Activated naive CD4-positive, alpha-beta T cell treated with anti-CD3 and anti-CD28 coated beads, Interleukin-2, amount 50 U/mL, for 72 hours (primary cell): ENCODE data around the gene WIF1. TPM values are rescaled to one million over a fixed set of nuclear protein-coding genes. Genes with fewer than 3 reads are reported as not detected.

Experiments used
- ATAC-seq, 2 donors: fragments of 150-1000 bp; cut with Tn5 transposase; 2 replicates each; pipeline ENCODE4 v1.10.0; 2021; ENCODE audit warnings: mild to moderate bottlenecking in 2 of 2, moderate library complexity in 2 of 2
- DNase-seq, 2 donors: peaks; one replicate each; pipeline ENCODE4 v3.0.0; 2021 to 2022; ENCODE audit warnings: low spot score in 2 of 2
- H3K27ac Mint-ChIP-seq, 2 donors: one replicate each; pipeline ENCODE4 v1.8.0; 2022; ENCODE audit warnings: mild to moderate bottlenecking in 2 of 2, mixed read lengths in 2 of 2
- H3K36me3 Mint-ChIP-seq, 2 donors: one replicate each; pipeline ENCODE4 v1.8.0; 2022; ENCODE audit warnings: mixed read lengths in 2 of 2
- H3K9me3 Mint-ChIP-seq, 2 donors: one replicate each; pipeline ENCODE4 v1.8.0; 2022; ENCODE audit warnings: mixed read lengths in 2 of 2
- total RNA-seq, 2 donors: library from RNA; stranded (reverse); gene quantifications; one replicate each; pipeline ENCODE4 v1.2.3, GENCODE V29; 2022

The WIF1 gene
- total RNA-seq, 2 donors from 2014 or later = not detected

DNA sequence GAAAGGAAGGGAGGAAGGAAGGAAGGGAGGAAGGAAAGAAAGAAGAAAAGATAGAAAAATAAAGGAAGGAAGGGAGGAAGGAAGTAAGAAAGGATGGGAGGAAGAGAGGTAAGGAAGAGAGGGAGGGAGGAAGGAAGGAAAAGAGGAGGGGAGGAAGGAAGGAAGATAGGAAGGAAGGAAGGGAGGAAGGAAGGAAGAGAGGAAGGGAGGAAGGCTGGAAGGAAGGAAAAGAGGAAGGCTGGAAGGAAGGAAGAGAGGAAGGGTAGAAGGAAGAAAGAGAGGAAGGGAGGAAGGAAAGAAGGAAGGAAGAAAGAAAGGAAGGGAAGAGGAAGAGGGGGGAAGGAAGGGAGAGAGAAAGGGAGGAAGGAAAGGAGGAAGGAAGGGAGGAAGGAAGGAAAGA, 12.8 kb upstream of the WIF1 start:
- Mint-ChIP-seq H3K36me3 (peaks cover 6 to 7% of the 10 kb centered on the region in 2 donors), H3K27ac (no peak overlapping the region), H3K9me3 (peaks cover 4 to 9% of the 10 kb centered on the region in 2 donors)
- no peak for ATAC-seq
- no peak for DNase-seq

DNA sequence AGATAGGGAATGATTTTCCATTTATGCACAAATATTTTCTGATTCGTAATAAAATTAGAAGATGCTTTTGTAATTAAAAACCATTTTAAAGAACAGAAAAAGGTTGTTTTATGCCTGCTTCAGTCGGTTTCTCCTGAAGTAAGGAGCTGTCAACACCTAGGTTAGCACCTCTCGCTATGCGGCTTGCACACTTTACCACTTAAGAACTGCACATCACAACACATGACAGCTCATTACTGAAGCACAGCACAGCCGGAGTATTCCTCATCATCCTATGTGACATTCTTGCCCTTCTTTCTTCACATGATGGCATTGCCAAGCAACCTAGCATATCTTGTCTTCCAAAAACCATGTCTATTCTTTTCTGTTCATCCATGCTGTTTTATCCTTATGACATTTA, 5.4 kb upstream of the WIF1 start:
- no peak for DNase-seq
- Mint-ChIP-seq H3K27ac (no peak overlapping the region), H3K9me3 (no peaks in the 10 kb centered on the region), H3K36me3 (no peaks in the 10 kb centered on the region)
- ATAC-seq = no peak

DNA sequence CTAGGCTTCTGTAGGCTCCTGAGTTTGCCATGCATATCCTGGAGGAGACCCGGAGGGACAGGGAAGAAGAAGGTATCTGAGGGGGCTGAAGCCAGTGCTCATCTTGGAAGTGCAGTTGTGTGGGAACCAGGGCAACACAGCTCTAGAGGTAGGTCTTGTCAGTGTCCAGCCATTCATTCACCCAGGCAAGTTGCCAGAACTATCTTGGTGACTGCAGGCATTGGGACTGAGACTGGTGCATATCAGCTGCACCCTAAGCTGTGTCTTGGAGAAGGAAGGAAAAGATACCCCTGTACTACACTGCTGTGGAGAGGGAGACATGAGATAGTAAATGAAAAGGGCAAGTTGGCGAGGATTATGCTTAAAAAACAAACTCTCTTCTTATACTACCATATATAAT, 4.9 kb upstream of the WIF1 start:
- H3K9me3 Mint-ChIP-seq = no peaks in the 10 kb centered on the region
- ATAC-seq (no peak), DNase-seq (no peak)
- no peak overlapping the region for H3K27ac Mint-ChIP-seq
- no peaks in the 10 kb centered on the region for H3K36me3 Mint-ChIP-seq

DNA sequence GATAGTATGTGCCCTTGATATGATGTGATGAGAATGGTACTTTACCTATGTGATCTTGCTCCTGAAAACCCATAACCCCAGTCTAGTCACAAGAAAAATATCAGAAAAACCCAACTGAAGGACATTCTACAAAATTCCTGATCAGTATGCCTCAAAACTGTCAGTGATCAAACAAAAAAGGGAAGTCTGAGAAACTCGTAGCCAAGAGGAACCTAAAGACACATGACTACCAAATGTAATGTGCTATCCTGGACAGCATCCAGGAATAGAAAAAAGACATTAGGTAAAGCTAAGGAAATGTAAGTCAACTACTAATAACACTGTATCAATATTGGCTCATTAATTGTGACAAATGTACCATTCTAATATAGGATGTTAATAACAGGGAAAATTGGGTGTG, 4.1 kb upstream of the WIF1 start:
- ATAC-seq = no peak
- H3K27ac Mint-ChIP-seq = no peak overlapping the region
- no peaks in the 10 kb centered on the region for H3K36me3 Mint-ChIP-seq

DNA sequence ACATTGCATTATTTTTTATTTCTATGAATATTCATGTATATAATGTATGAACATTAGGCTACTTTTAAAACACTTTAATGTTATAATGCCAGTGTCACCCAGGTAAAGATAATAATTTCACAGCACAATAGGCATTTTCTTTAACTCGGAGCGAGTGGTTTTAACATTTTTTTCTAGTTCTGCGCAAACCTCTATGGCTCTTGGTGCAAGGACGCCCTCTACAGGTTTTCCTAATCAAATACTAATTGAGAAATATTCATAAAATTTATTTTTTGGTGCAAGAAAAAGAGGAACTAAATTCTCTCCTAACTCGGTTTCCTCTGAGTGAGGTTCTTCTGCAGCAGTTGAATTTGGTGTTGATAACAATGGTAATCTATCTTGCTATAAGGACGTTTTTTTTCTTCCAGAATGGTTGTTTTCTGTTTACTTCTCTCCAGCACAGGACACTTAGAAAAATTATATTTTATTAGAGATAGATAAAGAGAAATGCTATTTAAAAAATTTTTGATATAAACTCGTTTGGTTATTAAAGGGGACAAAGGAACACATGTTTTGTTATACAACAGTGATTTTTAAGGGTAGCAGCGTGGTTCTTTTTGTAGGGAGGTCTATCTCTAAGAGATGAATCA, 2.4 kb upstream of the WIF1 start:
- ATAC-seq = no peak
- Mint-ChIP-seq H3K36me3 (no peaks in the 10 kb centered on the region), H3K27ac (no peak overlapping the region), H3K9me3 (no peaks in the 10 kb centered on the region)
- DNase-seq = peak in 1 of 2 donors; percentile 27

More for the DNA sequence above, 4.1 kb upstream of the WIF1 start:
- DNase-seq = no peak
- no peaks in the 10 kb centered on the region for H3K9me3 Mint-ChIP-seq

DNA sequence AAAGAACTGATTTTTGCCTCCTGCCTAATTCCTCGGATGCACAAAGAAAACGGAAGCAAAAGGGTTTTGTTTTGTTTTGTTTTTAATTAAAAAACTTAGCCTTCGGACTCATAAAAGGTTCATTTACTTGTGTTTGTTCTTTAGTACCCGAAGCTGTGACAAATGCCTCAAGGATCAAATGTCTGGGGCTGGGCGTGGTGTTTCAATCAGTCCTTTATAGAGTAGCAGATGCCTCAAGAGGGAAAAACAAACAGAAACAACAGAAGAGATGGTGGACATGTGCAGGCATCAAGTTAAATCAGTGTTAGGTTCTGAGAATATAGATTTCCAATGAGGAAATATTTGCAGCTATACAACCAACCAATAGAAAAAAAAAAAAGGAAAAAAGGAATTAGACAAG, 1.6 kb upstream of the WIF1 start:
- ATAC-seq = no peak
- no peaks in the 10 kb centered on the region for H3K9me3 Mint-ChIP-seq
- H3K36me3 Mint-ChIP-seq = no peaks in the 10 kb centered on the region
- no peak for DNase-seq
- H3K27ac Mint-ChIP-seq = no peak overlapping the region

DNA sequence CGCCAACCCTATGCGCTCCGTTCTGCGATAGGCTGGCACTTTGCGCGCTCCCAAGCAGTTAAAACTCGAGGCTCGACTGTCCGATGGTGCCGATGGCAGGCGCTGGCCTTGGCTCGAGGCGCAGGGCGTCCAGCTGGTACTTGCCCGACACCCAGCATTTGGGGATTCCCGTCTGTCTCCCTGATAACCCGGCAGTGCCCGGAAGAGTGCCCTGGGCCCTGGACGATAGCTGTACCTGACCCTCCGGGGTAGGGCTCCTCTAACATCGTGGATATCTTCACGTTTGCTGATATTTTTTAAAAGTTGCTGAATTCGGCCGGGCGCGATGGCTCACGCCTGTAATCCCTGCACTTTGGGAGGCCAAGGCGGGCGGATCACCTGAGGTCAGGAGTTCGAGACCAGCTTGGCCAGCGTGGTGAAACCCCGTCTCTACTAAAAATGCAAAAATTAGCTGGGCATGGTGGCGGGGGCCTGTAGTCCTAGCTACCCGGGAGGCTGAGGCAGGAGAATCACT, 908 bp upstream of the WIF1 start:
- DNase-seq = no peak
- no peak for ATAC-seq
- H3K36me3 Mint-ChIP-seq = no peaks in the 10 kb centered on the region
- no peak overlapping the region for H3K27ac Mint-ChIP-seq
- no peaks in the 10 kb centered on the region for H3K9me3 Mint-ChIP-seq

DNA sequence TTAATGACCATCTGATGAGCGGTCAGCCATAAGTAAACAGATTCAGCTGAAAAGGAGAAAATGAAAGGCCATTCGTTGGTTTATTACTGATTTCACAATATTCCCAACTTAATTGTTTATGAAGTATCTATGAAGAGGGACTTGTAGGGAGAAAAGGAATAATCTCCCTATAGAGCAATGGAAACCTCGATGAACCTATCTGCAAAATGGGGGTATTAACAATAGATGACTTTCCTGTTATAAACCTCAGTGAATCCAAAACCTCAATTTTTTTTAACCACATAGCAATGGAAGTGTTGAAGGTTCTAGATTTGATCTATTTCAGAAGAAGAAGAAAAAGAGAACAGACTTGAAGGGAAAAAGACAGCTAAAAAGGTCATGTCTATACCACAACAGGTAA, 2.0 kb downstream of the WIF1 start:
- H3K27ac Mint-ChIP-seq = no peak overlapping the region
- ATAC-seq = no peak
- no peak for DNase-seq

DNA sequence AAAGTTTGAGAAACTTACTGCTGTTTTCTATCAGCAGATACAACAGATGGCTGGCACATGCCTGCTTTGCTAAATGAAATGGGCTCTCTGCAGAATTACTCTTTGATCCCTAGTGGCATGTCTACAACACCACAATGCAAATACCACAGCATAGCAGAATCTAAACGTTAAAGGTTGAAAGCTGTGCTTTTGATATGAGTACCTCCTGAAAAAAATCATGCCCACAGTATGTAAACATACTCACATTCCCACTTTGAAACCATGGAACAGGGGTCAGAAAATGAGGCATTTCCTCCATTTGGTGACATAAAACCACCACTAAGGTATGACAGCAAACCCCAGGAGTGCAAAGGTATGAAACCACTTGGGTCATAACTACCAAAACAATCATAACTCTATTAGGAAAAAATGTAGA, 7.5 kb downstream of the WIF1 start:
- no peak overlapping the region for H3K27ac Mint-ChIP-seq
- DNase-seq = no peak
- H3K9me3 Mint-ChIP-seq = no peaks in the 10 kb centered on the region
- peak in 1 of 2 donors; percentile 89 for ATAC-seq
- no peaks in the 10 kb centered on the region for H3K36me3 Mint-ChIP-seq

More for the DNA sequence above, 2.0 kb downstream of the WIF1 start:
- no peaks in the 10 kb centered on the region for H3K9me3 Mint-ChIP-seq
- no peaks in the 10 kb centered on the region for H3K36me3 Mint-ChIP-seq

DNA sequence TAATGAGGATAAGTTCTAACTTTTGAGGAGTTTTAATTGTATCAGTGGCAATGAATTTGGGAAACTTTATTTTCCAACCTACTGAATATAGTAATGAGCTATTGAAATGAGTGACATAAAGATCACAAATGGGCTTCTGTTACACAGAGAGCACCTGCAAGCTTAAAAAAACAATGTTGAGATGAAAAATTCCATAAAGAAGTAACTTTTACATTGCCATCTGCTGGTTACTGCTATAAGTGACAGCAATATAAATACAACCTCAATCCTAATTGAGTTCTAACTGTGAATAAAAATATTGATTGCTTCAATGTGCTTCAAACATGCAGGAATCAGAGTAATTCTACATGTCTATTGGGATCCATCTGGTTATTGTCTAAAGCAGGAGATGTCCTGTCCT, 14.2 kb downstream of the WIF1 start:
- no peak for DNase-seq
- Mint-ChIP-seq H3K36me3 (no peaks in the 10 kb centered on the region), H3K27ac (no peak overlapping the region), H3K9me3 (no peaks in the 10 kb centered on the region)
- no peak for ATAC-seq

DNA sequence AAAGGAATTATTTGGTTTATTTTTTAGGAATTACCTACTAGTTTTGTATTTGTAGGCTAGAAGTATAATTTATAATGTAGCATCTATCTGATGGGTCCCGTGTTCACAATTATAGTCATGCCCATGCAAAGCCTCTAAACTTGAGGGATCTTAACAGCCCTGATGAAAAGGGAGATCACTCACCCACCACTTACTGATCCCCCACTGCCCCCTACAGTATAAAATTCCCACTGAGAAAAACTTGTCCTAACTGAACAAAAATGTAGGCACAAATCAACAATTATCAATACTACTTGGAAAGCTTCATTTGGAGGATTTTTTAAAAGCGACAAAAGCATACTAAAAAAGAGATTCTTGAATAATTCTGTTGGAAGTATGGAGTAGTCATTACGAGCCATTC, 21.0 kb downstream of the WIF1 start:
- H3K36me3 Mint-ChIP-seq = no peaks in the 10 kb centered on the region
- no peaks in the 10 kb centered on the region for H3K9me3 Mint-ChIP-seq
- no peak for ATAC-seq
- H3K27ac Mint-ChIP-seq = no peak overlapping the region
- DNase-seq = no peak

DNA sequence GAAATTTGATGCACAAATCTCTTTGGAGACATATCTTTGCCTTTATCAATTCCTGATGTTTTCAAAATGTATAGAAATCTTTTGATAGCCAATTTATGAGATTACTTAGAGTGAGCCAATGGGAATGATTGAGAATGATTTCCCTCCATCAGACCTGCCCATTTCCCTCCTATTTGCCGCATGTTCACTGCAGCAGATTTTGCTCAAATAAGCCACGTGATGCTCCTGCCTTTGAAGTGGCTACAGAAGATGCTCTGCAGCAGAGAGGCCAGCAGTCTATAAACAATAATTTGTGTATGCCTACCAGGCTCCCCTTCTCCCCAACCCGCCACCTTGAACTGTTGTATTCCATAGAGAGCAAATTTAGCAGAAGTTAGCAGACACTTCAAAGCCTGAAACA, 21.9 kb downstream of the WIF1 start:
- H3K36me3 Mint-ChIP-seq = no peaks in the 10 kb centered on the region
- DNase-seq = no peak

DNA sequence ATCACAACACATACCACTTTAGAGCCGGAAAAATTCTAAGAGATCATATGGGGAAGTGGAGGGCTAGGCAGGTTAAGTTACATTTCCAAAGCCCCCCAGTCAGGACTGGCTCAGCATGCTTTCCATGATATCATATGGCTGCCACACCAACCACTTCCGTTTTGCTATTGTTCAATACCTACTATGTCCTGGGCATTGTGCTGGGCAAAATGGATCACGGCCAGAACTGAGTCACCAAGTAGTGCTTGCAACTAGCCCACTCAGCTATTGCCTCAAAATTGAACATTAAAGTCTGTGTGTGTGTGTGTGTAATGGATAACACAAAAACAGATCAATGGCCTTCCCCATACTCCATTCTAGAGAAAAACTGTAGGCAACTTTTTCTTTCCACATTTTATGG, 22.7 kb downstream of the WIF1 start:
- ATAC-seq = no peak

More for the DNA sequence above, 21.9 kb downstream of the WIF1 start:
- Mint-ChIP-seq H3K27ac (no peak overlapping the region), H3K9me3 (no peaks in the 10 kb centered on the region)
- no peak for ATAC-seq

DNA sequence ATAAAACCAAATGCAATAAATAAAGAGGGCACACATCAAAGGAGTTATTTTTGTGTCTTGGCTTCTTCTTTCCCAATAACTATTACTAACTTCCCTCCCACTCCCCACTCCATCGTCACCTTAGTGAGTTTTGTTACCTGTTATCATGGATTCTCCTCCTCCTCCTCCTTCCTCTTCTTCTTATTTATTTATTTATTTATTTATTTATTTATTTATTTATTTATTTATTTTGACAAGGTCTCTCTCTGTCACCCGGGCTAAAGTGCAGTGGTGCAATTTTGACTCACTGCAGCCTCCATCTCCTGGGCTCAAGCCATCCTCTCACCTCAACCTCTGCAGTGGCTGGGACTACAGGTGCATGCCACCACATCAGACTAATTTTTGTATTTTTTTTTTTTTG, 26.4 kb downstream of the WIF1 start:
- Mint-ChIP-seq H3K27ac (no peak overlapping the region), H3K9me3 (no peaks in the 10 kb centered on the region), H3K36me3 (no peaks in the 10 kb centered on the region)
- no peak for ATAC-seq
- no peak for DNase-seq

More for the DNA sequence above, 22.7 kb downstream of the WIF1 start:
- Mint-ChIP-seq H3K36me3 (no peaks in the 10 kb centered on the region), H3K9me3 (no peaks in the 10 kb centered on the region), H3K27ac (no peak overlapping the region)
- DNase-seq = no peak

DNA sequence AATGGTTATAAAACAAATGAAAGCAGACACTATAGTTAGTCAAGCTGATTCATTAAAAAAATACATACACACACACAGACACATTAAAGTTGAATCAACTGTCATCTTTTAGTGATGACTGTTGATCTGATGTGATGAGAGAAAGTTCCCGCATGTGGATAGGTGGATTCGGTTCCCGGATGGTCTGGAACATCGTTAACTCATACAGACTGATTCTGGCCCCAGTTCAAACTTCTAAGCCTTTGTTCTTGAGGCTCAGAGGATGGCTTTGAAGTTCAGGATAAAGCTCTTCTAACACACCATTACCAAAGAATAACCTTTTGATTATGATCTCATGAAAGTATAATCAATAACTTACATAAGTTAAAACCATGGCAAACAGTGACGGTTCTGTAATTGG, 27.5 kb downstream of the WIF1 start:
- ATAC-seq = no peak
- Mint-ChIP-seq H3K27ac (no peak overlapping the region), H3K36me3 (no peaks in the 10 kb centered on the region), H3K9me3 (no peaks in the 10 kb centered on the region)
- no peak for DNase-seq

DNA sequence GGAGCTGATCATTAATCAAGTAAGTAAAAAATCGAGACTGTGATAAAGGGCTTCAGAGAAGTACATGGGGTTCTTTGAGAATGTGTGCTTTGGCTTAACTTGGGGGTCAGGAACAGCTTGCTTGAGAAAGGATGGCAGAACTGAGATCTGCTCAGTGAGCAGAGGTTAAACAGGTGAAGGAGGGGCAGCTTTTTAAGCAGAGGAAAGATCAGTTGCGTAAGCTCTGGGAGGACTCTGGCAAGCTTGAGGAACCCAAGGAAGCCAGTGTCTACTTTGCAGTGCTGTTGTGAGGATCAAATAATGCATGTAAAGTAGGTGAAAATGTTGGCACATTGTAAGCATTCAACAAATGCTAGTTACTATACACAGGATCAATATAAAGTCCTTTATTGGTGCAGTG, 30.6 kb downstream of the WIF1 start:
- DNase-seq (no peak), ATAC-seq (no peak)
- Mint-ChIP-seq H3K27ac (no peak overlapping the region), H3K9me3 (no peaks in the 10 kb centered on the region), H3K36me3 (no peaks in the 10 kb centered on the region)

DNA sequence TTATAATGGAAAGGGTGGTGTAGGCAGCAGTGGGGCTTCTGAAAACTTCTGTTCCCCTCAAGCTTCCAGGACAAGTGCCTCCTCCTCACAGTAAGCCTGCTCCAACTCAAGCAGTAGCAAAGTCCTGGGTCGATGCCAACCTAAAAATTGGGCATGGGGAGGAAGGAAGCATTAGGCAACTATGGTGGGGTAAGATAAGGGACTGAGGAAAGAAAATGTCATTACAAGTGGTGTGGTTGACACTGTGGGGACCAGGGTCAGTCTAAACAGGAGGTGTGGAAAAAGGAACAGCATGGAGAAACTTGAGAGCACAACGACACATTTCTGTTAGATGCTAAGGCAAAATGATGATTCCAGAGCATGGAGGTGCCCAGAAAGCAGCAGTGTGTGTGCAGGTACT, 34.9 kb downstream of the WIF1 start:
- no peaks in the 10 kb centered on the region for H3K36me3 Mint-ChIP-seq
- H3K9me3 Mint-ChIP-seq = no peaks in the 10 kb centered on the region
- ATAC-seq (no peak), DNase-seq (no peak)
- no peak overlapping the region for H3K27ac Mint-ChIP-seq

DNA sequence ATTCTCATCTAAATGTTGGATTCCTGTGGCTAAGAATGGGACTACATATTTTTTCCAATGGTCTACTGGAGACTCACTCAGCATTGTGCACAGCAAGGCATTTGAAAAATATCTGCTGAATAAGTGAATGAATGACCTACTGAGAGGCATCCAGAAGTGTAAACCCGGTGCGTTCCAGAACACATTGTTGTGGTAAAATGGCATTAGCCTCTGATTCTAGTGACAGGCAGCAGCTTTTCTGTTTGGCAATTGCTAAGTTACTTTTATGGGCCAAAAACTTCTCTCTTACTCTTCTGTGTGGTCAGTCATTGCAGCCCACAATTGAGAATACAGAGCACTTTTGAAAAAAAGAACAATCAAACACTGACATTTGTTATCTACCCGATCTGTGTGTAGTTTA, 36.5 kb downstream of the WIF1 start:
- ATAC-seq = no peak

More for the DNA sequence above, 36.5 kb downstream of the WIF1 start:
- Mint-ChIP-seq H3K9me3 (no peaks in the 10 kb centered on the region), H3K36me3 (no peaks in the 10 kb centered on the region), H3K27ac (no peak overlapping the region)
- no peak for DNase-seq
